Activated CD4-positive, alpha-beta T cell treated with anti-CD3 and anti-CD28 coated beads, Interleukin-2, amount 50 U/mL, for 24 hours (primary cell): ENCODE results near the gene GGA1.
"Not testable (repeated sequence)": the region's sequence is repeated elsewhere in the genome, so short reads cannot be mapped to it uniquely, and the experiment has no call there.

Experiments
- DNase-seq, 2 donors: peaks; one replicate each; pipeline ENCODE4 v3.0.0-alpha.2; 2020; ENCODE audit warnings: low read depth in 1 of 2, low spot score in 1 of 2

GGA1 gene

DNA sequence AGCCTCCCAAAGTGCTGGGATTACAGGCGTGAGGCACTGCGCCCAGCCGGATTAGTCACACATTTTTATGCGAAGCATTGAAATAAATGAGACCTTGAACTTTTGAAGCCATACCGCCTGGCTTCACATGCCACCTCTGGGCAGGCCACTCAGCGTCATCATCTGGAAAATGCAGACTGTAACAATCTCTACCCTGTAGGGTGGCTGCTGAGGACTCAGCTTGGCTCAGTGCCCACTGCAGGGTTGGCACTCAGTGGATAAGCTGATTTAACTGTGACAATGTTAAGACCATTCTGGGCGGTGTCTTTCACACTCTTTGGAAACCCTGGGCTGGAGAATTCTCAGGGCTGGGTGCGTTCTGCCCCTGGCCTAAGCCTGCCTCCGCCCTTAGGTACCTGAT, 39.3 kb downstream of the GGA1 start:
- DNase-seq, result no peak

DNA sequence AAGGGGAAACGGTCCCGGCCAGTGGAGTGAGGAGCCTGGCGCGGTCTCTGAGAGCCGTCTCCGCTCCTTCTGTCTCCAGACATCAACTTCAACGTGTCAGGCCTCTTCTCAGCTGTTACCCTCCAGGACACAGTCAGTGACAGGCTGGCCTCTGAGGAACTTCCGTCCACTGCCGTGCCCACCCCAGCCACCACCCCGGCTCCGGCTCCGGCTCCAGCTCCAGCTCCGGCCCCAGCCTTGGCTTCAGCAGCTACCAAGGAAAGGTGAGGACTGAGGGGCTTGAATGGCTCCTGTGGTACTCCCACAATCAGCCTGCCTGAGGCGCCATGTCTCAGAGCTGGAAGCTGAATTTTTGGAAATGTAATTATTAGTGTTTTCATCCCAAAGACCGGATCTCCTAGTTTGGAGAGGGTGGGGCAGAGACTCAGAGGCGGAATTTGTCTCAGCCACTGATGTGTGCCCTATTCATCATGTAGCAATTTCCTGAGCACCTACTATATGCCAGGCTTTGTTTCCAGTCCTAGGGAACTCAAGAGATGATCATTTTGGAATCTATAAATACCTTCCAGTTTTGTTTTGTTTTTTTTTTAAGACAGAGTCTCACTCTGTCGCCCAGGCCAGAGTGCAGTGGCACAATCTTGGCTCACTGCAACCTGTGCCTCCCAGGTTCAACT, 42.0 kb downstream of the GGA1 start:
- DNase-seq, result no peak

DNA sequence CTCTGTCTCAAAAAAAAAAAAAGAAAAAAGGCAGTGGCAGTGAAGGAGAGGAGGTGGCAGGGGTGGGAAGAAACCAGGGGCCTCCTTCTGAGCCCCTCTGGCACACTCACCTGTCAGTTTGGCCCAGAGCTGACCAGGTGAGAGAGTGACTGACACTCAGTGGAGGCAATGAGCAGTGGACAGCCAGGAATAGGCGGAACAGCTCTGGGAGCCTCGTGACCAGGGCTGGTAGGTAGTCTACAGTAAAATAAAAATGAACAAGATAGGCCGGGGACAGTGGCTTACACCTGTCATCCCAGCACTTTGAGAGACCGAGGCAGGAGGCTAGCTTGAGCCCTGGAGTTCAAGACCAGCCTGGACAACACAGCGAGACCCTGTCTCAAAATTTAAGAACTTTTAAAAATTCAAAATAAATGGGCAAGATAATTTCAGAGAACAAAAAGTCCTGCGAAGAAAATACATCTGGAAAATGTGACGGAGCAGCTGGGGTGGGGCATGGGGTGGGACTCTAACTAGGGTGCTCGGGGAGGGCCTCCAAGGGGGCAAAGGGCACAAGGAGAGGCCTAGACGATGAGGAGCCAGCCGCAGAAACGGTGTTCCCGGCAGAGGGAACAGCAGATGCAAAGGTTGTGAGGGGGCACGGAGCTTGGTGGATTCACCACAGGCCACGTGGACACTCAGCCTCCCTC, 46.1 kb downstream of the GGA1 start:
- no peak for DNase-seq

DNA sequence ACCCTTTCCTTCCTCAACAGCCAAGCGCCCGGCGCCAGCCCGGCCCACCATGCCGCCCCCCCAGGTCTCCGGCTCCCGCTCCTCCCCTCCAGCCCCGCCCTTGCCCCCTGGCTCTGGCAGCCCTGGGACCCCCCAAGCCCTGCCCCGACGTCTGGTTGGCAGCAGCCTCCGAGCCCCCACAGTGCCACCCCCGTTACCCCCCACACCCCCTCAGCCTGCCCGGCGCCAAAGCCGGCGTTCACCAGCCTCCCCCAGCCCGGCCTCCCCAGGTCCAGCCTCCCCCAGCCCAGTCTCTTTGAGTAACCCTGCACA, 46.6 kb downstream of the GGA1 start:
- no peak for DNase-seq

DNA sequence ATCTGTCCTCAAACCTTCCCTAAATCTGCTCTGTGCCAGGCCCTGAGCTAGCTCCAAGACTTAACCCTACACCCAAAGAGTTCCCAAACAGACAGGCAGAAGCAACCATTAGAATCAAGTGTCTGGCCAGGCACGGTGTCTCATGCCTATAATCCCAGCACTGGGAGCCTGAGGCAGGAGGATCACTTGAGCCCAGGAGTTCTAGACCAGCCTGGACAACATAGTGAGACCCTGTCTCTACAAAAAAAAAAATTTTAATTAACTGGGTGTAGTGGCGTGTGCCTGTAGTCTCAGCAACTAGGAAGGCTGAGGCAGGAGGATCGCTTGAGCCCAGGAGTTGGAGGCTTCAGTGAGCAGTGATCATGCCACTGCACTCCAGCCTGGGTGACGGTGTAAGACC, 47.9 kb downstream of the GGA1 start:
- DNase-seq, result not testable (repeated sequence)

DNA sequence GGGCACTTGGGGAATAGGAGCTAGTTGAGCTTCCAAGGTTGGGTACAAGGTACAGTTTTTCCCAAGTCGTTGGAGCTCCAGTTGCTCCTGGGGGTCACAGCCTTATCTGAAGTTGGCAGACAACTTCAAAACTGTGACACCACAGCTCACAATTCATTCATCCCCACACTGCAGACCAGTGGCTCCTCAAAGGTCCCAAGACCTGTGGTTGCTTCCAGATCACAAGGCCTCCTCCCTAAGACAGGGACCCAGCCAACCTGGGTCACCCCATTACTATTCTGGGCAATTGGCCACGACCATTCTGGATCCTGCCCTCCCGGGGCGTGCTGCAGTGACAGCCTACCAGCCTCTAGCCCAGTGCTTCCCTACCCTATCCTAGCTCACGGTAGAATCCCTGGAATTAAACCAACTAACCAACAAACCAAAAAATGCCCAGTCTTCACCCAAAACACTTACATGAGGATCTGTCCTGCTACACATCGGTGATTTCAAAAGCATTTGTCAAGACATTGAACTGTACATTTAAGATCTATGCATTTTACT, 49.0 kb downstream of the GGA1 start:
- no peak for DNase-seq

DNA sequence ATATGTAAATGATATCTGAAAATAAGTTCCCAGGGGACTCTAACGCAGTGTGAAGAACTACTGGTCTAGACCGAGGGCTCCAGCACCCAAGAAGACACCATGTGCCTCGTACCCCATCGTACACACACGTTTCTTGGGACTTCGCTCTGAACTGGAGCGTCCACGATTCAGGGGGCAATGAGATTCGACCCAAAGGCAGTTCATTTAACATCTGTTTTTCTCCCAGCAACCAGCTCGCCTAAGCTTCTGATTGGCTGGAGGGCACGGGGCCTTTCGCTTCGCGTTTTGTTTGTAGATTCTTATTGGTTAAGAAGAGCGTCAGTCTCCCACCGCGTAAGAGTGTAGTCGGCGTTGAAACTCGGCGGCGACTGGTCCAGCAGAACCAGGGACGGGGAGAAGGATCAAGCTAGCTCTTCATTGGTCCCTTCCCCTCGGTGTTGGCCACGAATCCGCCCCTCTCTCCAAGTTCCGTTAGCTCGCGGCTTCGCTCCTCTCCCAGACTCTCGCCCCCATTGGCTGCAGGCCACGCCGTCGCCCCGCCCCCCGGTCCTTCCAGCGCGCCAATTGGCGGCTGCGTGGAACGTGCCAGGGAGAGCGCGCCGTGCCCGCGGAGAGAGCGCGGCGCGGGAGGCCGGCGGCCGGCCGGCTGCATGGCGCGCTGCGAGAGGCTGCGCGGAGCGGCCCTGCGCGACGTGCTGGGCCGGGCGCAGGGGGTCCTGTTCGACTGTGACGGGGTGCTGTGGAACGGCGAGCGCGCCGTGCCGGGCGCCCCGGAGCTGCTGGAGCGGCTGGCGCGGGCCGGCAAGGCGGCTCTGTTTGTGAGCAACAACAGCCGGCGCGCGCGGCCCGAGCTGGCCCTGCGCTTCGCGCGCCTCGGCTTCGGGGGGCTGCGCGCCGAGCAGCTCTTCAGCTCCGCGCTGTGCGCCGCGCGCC, 49.8 kb downstream of the GGA1 start, which contains the start of gene PDXP:
Gene PDXP (plus strand): TSS at position 591 of the 933 bp plus-strand sequence. CDS start 60 bp downstream, at position 651.
- peak; percentile 94 to 98 for DNase-seq

DNA sequence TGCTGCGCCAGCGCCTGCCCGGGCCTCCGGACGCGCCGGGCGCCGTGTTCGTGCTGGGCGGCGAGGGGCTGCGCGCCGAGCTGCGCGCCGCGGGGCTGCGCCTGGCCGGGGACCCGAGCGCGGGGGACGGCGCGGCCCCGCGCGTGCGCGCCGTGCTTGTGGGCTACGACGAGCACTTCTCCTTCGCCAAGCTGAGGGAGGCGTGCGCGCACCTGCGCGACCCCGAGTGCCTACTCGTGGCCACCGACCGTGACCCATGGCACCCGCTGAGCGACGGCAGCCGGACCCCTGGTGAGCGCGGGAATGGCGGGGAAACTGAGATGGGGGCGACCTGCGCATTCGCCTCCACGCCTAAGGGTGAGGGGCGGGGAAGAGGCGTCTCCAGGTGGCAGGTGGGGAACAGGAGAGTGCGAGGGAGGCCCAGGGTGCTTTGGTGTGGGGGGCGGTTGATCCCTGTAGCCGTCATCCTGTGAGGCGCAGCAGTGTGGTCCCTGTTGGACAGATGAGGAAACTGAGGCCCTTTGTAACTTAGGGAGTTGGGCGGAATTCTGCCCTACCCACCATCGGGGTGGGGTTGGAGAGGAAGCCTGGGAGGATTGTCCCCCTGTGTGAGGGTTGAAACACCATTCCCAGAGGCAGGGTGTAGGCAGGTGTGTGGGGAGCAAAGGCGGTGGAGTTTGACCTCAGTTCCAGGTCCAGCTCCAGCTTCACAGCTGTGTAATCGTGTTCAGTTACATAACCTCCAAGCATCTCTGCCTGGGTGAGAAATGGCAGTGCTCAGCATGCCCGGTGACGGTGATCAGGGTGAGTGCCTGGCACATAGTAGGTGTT, 50.6 kb downstream of the GGA1 start:
- no peak for DNase-seq

DNA sequence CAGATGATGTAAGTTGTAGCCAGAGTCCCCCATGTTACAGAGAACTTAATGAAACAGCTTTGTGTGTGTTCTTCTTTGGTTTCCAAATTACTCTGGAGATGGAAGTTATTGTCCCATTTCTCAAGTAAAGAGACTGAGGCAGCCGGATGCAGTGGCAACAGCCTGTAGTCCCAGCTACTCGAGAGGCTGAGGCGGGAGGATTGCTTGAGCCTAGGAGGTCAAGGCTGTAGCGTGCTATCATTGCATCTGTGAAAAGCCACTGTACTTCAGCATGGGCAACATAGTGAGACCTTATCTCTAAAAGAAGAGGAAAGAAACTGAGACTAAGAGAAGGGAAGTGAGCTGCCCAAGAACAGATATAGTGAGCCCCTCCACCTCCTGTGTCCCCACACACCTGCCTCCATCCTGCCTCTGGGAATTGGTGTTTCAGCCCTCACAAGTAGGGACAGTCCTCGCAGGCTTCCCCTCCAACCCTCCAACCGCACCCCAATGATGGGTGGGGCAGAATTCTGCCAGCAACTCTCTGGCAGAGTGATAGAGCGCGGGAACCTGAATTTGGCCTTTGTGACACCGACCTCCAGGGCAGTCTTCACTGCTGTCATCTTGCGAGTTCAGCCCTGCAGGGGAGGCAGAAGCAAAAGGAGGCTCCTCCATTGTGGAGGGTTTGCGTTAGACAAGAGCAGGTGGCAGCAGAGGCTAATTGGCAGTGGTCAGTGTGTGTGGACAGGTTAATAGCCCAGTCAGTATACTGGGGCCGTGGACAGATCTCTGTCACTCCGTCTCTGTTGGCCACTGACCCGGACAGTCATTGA, 51.5 kb downstream of the GGA1 start:
- DNase-seq, result no peak

DNA sequence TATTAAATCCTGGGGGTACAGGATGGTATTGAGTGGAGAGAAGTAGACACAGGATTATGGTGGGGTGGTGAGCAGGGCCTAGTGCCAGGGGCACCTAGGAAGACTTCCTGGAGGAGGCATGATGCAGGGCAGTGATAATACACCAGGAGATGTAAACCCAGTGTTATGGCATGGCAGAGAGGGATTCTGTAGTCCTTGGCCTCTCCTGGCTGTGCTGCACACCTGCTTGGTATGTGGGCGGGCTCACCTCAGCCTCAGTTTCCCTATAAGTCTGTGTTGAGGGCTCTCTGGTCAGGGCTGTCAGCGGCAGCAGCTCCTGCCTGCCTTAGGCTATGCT, 52.0 kb downstream of the GGA1 start:
- no peak for DNase-seq

DNA sequence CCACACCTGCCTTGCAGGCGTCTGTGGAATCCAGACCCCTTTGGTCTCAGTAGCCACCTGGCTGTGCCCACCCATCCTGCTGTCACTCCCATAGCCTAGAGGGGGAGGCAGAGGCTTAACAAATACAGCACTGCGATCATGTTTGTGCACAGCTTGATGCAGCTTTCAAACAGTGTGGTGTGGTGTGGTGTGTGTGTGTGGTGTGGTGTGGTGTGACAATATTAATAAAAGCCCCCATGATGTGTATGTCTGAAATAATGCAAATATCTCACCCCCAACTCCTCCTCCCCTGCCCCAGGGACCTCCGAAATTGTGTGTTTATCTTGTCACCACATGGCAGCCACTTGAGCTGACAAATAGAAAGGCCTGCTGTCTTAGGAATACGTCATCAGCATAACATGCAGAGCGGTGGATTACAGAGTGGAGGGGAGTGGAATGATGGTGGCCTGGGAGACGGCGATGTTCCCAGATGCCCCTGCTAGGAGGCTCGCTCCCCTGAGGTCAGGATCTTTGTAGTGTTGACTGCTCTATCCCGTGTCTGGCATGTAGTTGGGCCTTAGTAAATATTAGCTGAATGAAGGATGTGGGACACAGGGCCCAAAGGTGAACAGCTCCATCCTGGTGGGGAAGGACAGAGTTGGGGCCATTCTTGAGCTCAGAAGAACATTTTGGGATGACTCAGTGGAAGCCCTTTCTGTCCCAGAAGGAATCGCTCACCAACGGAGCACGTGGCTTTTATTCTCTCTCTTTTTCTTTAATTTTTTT, 52.7 kb downstream of the GGA1 start:
- no peak for DNase-seq

DNA sequence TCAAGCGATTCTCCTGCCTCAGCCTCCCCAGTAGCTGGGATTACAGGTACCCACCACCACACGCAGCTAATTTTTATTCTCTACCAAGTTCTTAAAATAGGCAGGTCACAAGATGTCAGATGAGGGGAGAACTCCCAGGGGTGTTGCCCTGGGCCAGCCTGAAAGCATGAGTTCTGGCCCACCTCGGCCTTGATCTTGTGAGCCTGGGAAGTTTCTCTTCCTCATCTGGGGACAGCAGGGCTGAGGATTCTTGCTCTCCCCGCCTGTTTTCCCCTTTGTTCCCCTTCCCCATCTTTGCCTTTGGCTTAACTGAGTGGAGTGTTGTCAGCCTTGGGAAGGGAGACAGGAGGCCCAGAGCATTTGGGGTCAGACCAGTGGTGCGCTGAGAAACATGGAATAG, 53.4 kb downstream of the GGA1 start:
- DNase-seq, result no peak

DNA sequence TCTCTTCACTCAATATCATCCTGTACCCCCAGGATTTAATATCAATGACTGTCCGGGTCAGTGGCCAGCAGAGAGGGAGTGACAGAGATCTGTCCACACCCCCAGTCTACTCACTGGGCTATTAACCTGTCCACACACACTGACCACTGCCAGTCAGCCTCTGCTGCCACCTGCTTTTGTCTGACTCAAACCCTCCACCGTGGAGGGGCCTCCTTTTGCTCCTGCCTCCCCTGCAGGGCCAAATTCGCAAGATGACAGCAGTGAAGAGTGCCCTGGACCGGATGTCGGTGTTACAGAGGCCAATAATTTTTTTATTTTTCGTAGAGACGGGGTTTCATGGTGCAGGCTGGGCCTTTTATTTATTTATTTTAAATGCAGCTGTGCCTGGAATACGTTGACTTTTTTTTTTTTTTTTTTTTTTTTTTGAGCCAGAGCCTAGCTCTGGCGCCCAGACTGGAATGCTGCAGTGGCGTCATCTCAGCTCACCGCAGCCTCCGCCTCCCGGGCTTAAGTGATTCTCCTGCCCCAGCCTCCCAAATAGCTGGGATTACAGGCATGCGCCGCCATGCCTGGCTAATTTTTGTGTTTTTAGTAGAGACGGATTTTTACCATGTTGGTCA, 55.0 kb downstream of the GGA1 start:
- DNase-seq, result no peak

DNA sequence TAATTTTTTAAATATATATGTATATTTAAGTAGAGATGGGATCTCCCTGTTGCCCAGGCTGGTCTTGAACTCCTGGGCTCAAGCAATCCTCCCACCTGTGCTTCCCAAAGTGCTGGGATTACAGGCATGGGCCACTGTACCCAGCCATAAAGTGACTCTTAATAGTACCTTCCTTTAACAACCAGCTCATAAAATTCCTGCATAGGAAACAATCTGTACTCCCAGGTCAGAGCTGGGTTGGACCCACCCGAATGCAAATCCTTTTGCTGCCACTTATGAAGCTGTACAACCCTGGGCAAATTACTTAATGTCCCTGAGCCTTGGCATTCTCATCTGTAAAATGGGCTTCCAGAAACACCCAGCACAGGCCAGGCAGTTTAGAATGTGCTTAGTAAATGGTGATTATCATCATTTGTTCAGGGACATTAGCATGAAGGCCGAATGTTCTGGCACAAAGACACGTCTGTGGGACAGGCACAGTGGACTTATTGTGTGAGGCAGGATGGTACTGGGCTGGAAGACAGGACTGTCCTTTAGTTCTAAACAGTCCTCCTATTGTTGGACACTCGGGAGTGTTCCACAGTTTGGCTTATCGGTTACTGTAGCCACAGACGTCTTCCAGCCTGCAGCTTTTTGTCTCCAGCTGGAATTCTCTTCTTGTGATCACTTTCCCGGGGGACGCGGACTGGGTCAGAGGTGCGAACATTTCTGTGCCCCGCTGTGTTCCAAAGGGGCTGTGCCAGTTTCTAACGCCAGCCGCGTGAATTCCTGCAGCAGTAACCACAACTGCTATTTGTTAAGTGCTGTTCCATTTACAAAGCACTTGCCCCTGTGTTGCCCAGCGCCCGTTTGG, 55.8 kb downstream of the GGA1 start:
- no peak for DNase-seq

DNA sequence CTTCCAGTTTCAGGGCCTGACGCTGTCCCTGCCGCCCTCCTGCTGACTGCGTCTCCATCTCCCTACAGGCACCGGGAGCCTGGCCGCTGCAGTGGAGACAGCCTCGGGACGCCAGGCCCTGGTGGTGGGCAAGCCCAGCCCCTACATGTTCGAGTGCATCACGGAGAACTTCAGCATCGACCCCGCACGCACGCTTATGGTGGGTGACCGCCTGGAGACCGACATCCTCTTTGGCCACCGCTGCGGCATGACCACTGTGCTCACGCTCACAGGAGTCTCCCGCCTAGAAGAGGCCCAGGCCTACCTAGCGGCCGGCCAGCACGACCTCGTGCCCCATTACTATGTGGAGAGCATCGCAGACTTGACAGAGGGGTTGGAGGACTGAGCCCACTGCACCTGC, 56.9 kb downstream of the GGA1 start:
- DNase-seq, result no peak

DNA sequence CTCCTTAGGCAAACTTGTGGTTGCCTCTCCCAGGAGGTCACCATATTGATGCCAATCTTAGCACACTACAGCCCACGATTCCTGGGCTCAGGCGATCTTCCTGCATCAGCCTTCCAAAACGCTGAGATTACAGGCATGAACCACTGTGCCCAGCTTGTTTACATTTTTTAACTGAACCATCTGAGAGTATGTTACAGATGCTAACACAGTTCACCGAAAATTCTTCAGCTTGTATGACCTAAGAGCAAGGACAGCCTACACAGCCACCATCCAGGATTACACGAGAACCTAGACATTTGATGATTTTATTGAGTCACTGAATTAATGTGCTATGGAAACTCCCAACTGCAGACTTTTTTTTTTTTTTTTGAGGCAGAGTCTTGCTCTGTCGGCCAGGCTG, 61.0 kb downstream of the GGA1 start:
- DNase-seq, result no peak

DNA sequence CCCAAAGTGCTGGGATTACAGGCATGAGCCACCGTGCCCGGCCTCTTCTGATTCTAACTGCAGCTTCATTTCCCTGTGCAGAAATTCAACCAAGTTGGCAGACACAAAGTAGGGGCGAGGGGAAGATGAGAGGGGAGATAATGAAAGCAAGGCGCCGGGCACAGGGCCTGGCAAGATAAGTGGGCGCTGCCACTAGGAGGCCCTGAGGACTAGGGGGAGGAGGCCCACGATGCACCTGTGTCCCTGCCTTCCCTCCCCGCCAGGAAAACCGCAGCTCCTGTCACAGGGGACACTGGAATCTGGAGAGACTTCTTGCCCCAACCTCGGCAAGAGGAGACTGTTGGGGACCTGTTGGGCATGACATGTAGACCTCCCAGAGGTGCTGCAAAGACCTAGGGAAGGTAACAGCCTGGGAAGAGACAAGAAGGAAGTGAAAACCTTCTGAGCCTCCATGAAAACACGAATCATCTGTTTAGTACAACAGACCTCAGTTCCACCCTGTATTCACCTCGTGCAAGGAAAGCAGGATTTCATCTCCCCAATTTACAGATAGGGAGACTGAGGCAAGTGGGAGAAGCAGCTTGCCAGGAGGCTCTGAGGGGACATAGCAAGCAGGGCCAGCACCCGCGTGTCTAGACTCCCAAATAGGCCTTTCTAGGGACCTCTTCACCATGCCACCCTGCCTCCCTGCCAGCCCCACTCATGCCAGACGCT, 63.7 kb downstream of the GGA1 start:
- DNase-seq, result no peak
